Caco-2 (cell line): ENCODE data around the gene LMBR1. TPM values are rescaled to one million over a fixed set of nuclear protein-coding genes. Genes with fewer than 3 reads are reported as not detected.

Experiments
- BruUV-seq: library from RNA; stranded (reverse); fragments of 400-500 nt; replicated peaks from 2 replicates; lab custom pipeline; 2021; lab: Mats Ljungman, UMichigan
- CTCF ChIA-PET: fragments of 300-600 bp; sonication (Branson Sonifier 250); formaldehyde crosslinking; loops from one replicate; lab custom pipeline; 2022; ENCODE audit warnings: antibody characterized with exemption; lab: Charles Lee
- POLR2A ChIA-PET: fragments of 300-600 bp; sonication (Branson Sonifier 250); formaldehyde crosslinking; loops from one replicate; lab custom pipeline; 2022; ENCODE audit warnings: antibody characterized with exemption; lab: Charles Lee
- DNase-seq, 2 experiments: peaks; one replicate each; pipeline versions ENCODE4 v3.0.0 to v3.0.0-alpha.2; 2020 to 2022
- H3K27me3 ChIP-seq: replicated peaks from 2 replicates; pipeline ENCODE4 v1.6.0; 2011; ENCODE audit warnings: low read length; ENCODE audit not compliant: control insufficient read depth, insufficient read depth
- H3K36me3 ChIP-seq: 2 replicates; pipeline ENCODE4 v1.5.1; 2011; ENCODE audit warnings: low read length; ENCODE audit not compliant: control insufficient read depth, insufficient read depth
- H3K4me1 ChIP-seq: fragments of 250-450 bp; sonication (Bioruptor Pico); 2 replicates; pipeline ENCODE4 v1.5.1; 2020; ENCODE audit warnings: mild to moderate bottlenecking
- H3K4me3 ChIP-seq: 2 replicates; pipeline ENCODE4 v1.5.1; 2011; ENCODE audit warnings: low read depth, mild to moderate bottlenecking, control low read depth, low read length
- H3K9me3 ChIP-seq: fragments of 250-450 bp; sonication (Bioruptor Pico); 2 replicates; pipeline ENCODE4 v1.5.1; 2020; ENCODE audit warnings: mild to moderate bottlenecking, moderate library complexity
- H3K27ac Mint-ChIP-seq: one replicate; pipeline ENCODE4 v1.8.0; 2022; ENCODE audit warnings: mixed read lengths; ENCODE audit not compliant: unreplicated experiment
- H3K27me3 Mint-ChIP-seq: one replicate; pipeline ENCODE4 v1.8.0; 2022; ENCODE audit warnings: mixed read lengths; ENCODE audit not compliant: insufficient read depth, unreplicated experiment
- H3K36me3 Mint-ChIP-seq: one replicate; pipeline ENCODE4 v1.8.0; 2022; ENCODE audit warnings: mild to moderate bottlenecking, mixed read lengths; ENCODE audit not compliant: insufficient read depth, unreplicated experiment
- H3K4me1 Mint-ChIP-seq: one replicate; pipeline ENCODE4 v1.8.0; 2022; ENCODE audit warnings: low read depth, mixed read lengths; ENCODE audit not compliant: unreplicated experiment
- H3K4me3 Mint-ChIP-seq: one replicate; pipeline ENCODE4 v1.8.0; 2022; ENCODE audit warnings: mild to moderate bottlenecking, moderate library complexity, mixed read lengths; ENCODE audit not compliant: unreplicated experiment
- H3K9me3 Mint-ChIP-seq: one replicate; pipeline ENCODE4 v1.8.0; 2022; ENCODE audit warnings: mixed read lengths; ENCODE audit not compliant: unreplicated experiment
- CTCF ChIP-seq, 2 experiments: fragments of 200-600 bp in 1 of 2; IDR thresholded peaks; 1 replicate in 1 of 2; 2 replicates in 1 of 2; pipeline versions ENCODE4 v1.5.1 to v1.8.0; 2011 to 2022; ENCODE audit warnings: antibody characterized with exemption in 1 of 2, control low read depth in 1 of 2, inconsistent platforms in 1 of 2, low read depth in 1 of 2, low read length in 1 of 2, mild to moderate bottlenecking in 1 of 2, moderate library complexity in 1 of 2; ENCODE audit not compliant: insufficient read depth in 1 of 2, severe bottlenecking in 1 of 2, unreplicated experiment in 1 of 2
- intact Hi-C: fragments of 100-400 bp; cut with micrococcal nuclease; formaldehyde crosslinking; loops from one replicate; pipeline ENCODE4 v1.10.0; 2022; ENCODE audit not compliant: unreplicated experiment
- total RNA-seq: library from RNA; stranded (reverse); gene quantifications from 2 replicates; pipeline ENCODE4 v1.2.3, GENCODE V29; 2022

Gene LMBR1
- total RNA-seq, 1 experiment from 2014 or later, result 77.9 TPM

GRCh38 chr7:156898938-156899337, 6.0 kb upstream of the LMBR1 start:
- Mint-ChIP-seq H3K4me1 (peaks cover 17% of the 10 kb centered on the region), H3K27ac (no peak overlapping the region), H3K4me3 (no peak overlapping the region), H3K27me3 (no peaks in the 10 kb centered on the region), H3K9me3 (no peaks in the 10 kb centered on the region), H3K36me3 (no peaks in the 10 kb centered on the region)
- DNase-seq, result no peak
- H3K4me1 ChIP-seq, result peaks cover 3% of the 10 kb centered on the region; the same call in 1 of the 2 replicates
- CTCF ChIA-PET, result no interaction called here
- H3K36me3 ChIP-seq, result no peaks in the 10 kb centered on the region
- POLR2A ChIA-PET, result no interaction called here
- H3K4me3 ChIP-seq, result no peak overlapping the region
- no peaks in the 10 kb centered on the region for H3K27me3 ChIP-seq
- H3K9me3 ChIP-seq, result no peaks in the 10 kb centered on the region
- TF ChIP-seq CTCF (IDR thresholded peaks at IDR 0.05; ENCODE audit: insufficient read depth in 1 of 2, low read depth in 1 of 2, low read length in 1 of 2, severe bottlenecking in 1 of 2, unreplicated experiment in 1 of 2), result no peak
- intact Hi-C loops, result no loop called here
- no TSS peak for BruUV-seq

GRCh38 chr7:156897673-156898072, 4.7 kb upstream of the LMBR1 start:
- ChIA-PET CTCF (no interaction called here), POLR2A (no interaction called here)
- Histone ChIP-seq H3K4me3 (no peak overlapping the region), H3K36me3 (no peaks in the 10 kb centered on the region), H3K9me3 (no peaks in the 10 kb centered on the region), H3K4me1 (peaks cover 3% of the 10 kb centered on the region; the same call in 1 of the 2 replicates), H3K27me3 (no peaks in the 10 kb centered on the region)
- H3K27me3 Mint-ChIP-seq, result no peaks in the 10 kb centered on the region
- peaks cover 8% of the 10 kb centered on the region for H3K4me1 Mint-ChIP-seq
- no peak overlapping the region for H3K27ac Mint-ChIP-seq
- H3K36me3 Mint-ChIP-seq, result peaks cover 7% of the 10 kb centered on the region
- no peak overlapping the region for H3K4me3 Mint-ChIP-seq
- intact Hi-C loops, result no loop called here
- no peak for TF ChIP-seq CTCF (IDR thresholded peaks at IDR 0.05; ENCODE audit: insufficient read depth in 1 of 2, low read depth in 1 of 2, low read length in 1 of 2, severe bottlenecking in 1 of 2, unreplicated experiment in 1 of 2)
- BruUV-seq, result no TSS peak
- H3K9me3 Mint-ChIP-seq, result no peaks in the 10 kb centered on the region
- DNase-seq, result peak in 1 of 2 experiments; percentile 9

GRCh38 chr7:156896388-156897022, 3.5 kb upstream of the LMBR1 start:
- Mint-ChIP-seq H3K36me3 (peaks cover 8% of the 10 kb centered on the region), H3K4me1 (peaks cover 8% of the 10 kb centered on the region), H3K9me3 (no peaks in the 10 kb centered on the region), H3K4me3 (no peak overlapping the region), H3K27me3 (no peaks in the 10 kb centered on the region), H3K27ac (no peak overlapping the region)
- no peaks in the 10 kb centered on the region for H3K27me3 ChIP-seq
- BruUV-seq, result no TSS peak
- DNase-seq, result no peak
- no peaks in the 10 kb centered on the region for H3K9me3 ChIP-seq
- peaks cover 3% of the 10 kb centered on the region; the same call in 1 of the 2 replicates for H3K4me1 ChIP-seq
- TF ChIP-seq CTCF (IDR thresholded peaks at IDR 0.05; ENCODE audit: insufficient read depth in 1 of 2, low read depth in 1 of 2, low read length in 1 of 2, severe bottlenecking in 1 of 2, unreplicated experiment in 1 of 2), result no peak
- ChIA-PET POLR2A (no interaction called here), CTCF (no interaction called here)
- no peaks in the 10 kb centered on the region for H3K36me3 ChIP-seq
- H3K4me3 ChIP-seq, result no peak overlapping the region
- intact Hi-C loops, result no loop called here
